ENCODE measurements around the gene TRIM23. TPM values are rescaled to one million over a fixed set of nuclear protein-coding genes. Genes with fewer than 3 reads are reported as not detected.

The TRIM23 gene
- total and polyA plus RNA-seq, 2 of the 4 experiments (the other 2 are of a cell fraction): 3.7 to 28.9 TPM

DNA sequence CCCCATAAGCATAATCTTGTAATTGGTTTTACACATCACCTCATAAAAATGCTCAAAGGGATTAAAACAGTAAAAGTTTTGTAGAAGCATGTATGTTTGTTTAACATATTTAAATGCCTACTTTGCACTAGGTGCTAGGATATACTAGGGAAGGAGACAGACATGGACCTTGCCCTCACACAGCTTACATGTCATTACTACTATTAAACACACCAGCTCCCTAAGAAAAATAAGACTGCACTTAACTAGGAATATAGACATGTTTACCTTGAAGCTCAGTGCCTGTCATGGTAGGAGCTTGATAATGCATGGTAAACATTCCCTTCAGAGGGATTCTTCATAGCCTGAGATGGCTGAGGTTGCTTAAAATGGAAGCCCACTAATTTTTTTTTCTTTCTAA is 6.8 kb upstream of the TRIM23 start:
- H3K56ac ChIP-seq (ENCODE audit: extremely low read depth, insufficient read depth, low read length): no peak overlapping the region
- no peak overlapping the region for H3K4me2 ChIP-seq (ENCODE audit: low read depth, low read length)
- DNase-seq (no peak), ATAC-seq (ENCODE audit: low read depth) (no peak)
- no peaks in the 10 kb centered on the region for H3K9me3 ChIP-seq (ENCODE audit: control insufficient read depth, insufficient read depth, low read length)
- no peak overlapping the region for H3K18ac ChIP-seq (ENCODE audit: low read depth, low read length)
- no peak overlapping the region for H3K4ac ChIP-seq (ENCODE audit: low read depth, low read length)
- in situ Hi-C loops (cut with MboI; ENCODE audit: low sequenced_read_pairs): no loop called here
- H3K23ac ChIP-seq (ENCODE audit: low read depth, low read length): no peak overlapping the region
- H3K36me3 ChIP-seq (ENCODE audit: control insufficient read depth, insufficient read depth, low read length): no peaks in the 10 kb centered on the region; the same call in none of the 2 replicates
- no peak overlapping the region for H4K5ac ChIP-seq (ENCODE audit: low read depth, low read length)
- peaks cover 2% of the 10 kb centered on the region; the same call in 1 of the 2 replicates for H3K9me1 ChIP-seq (ENCODE audit: insufficient read depth, low read length)
- no peak overlapping the region for H2BK120ac ChIP-seq (ENCODE audit: low read depth, low read length)
- H3K27me3 ChIP-seq (ENCODE audit: control insufficient read depth, insufficient read depth, low read length): no peaks in the 10 kb centered on the region
- no peaks in the 10 kb centered on the region for H4K20me1 ChIP-seq (ENCODE audit: insufficient read depth, low read length)
- H2BK15ac ChIP-seq (ENCODE audit: low read depth, low read length): no peak overlapping the region
- H2AK5ac ChIP-seq (ENCODE audit: low read depth, low read length): no peak overlapping the region
- no peak overlapping the region for H3K9ac ChIP-seq (ENCODE audit: low read depth, low read length)
- H4K91ac ChIP-seq (ENCODE audit: insufficient read depth, low read depth, low read length): no peak overlapping the region
- H3K4me1 ChIP-seq (ENCODE audit: control insufficient read depth, insufficient read depth, low read length): no peaks in the 10 kb centered on the region
- ChIA-PET POLR2A (ENCODE audit: unreplicated experiment) (no interaction called here), CTCF (no interaction called here)
- no peak overlapping the region for H3K14ac ChIP-seq (replicated peaks; ENCODE audit: low read depth, low read length)
- dilution Hi-C loops (cut with HindIII; ENCODE audit: low sequenced_read_pairs, unreplicated experiment): no loop called here
- no peak overlapping the region for H3K4me3 ChIP-seq (ENCODE audit: insufficient read depth, low read depth, low read length)
- intact Hi-C loops (cut with micrococcal nuclease): no loop called here
- H3K27ac ChIP-seq (ENCODE audit: insufficient read depth, low read length): no peak overlapping the region
- no peak overlapping the region for H2AFZ ChIP-seq (replicated peaks; ENCODE audit: low read length, poor library complexity)
- TF ChIP-seq CEBPB (IDR thresholded peaks at IDR 0.05; ENCODE audit: low read depth, low read length) (no peak), CHD1 (IDR thresholded peaks at IDR 0.05; ENCODE audit: low read depth, low read length) (no peak), NFE2L2 (IDR thresholded peaks at IDR 0.05; ENCODE audit: low read depth, low read length) (no peak), FOS (IDR thresholded peaks at IDR 0.05; ENCODE audit: low read depth, low read length) (no peak), POLR2A (IDR thresholded peaks at IDR 0.05; ENCODE audit: low read depth, low read length) (no peak), RCOR1 (IDR thresholded peaks at IDR 0.05; ENCODE audit: insufficient replicate concordance, low read length) (no peak), MAFK (IDR thresholded peaks at IDR 0.05; ENCODE audit: low read depth, low read length) (no peak)
- no TSS peak for BruUV-seq (replicated peaks)
- H4K8ac ChIP-seq (ENCODE audit: low read depth in 2 of 2, low read length in 2 of 2): no peak overlapping the region
- peaks cover 12 to 31% of the 10 kb centered on the region in 2 experiments for H3K79me1 ChIP-seq (ENCODE audit: low read depth in 1 of 2, low read length in 2 of 2)
- no peak overlapping the region for H2BK5ac ChIP-seq (ENCODE audit: low read depth, low read length, poor library complexity, severe bottlenecking)
- no peak overlapping the region for H2BK20ac ChIP-seq (ENCODE audit: low read depth, low read length)
- no peak overlapping the region for H2AK9ac ChIP-seq (replicated peaks; ENCODE audit: low read depth, low read length, poor library complexity)

Measured in IMR-90 (cell line).